Activated T-cell treated with anti-CD3 and anti-CD28 coated beads, Interleukin-2, amount 50 U/mL, for 4 hours (primary cell): ENCODE data around the gene NR1D1. TPM values are rescaled to one million over a fixed set of nuclear protein-coding genes. Genes with fewer than 3 reads are reported as not detected.

ENCODE experiments used
- ATAC-seq, 2 donors: fragments of 200-7000 bp; cut with Tn5 transposase; one replicate each; pipeline ENCODE4 v1.10.0; 2021
- DNase-seq: peaks from one replicate; pipeline ENCODE4 v3.0.0-alpha.2; 2020
- H3K27me3 Mint-ChIP-seq: one replicate; pipeline ENCODE4 v1.8.0; 2021; ENCODE audit warnings: low read depth, mixed read lengths
- H3K36me3 Mint-ChIP-seq: one replicate; pipeline ENCODE4 v1.8.0; 2022; ENCODE audit warnings: mixed read lengths; ENCODE audit not compliant: insufficient read depth
- H3K4me1 Mint-ChIP-seq: one replicate; pipeline ENCODE4 v1.8.0; 2021; ENCODE audit warnings: low read depth, mixed read lengths
- H3K4me3 Mint-ChIP-seq: one replicate; pipeline ENCODE4 v1.8.0; 2021; ENCODE audit warnings: mild to moderate bottlenecking, moderate library complexity, mixed read lengths
- H3K9me3 Mint-ChIP-seq: one replicate; pipeline ENCODE4 v1.8.0; 2021; ENCODE audit warnings: mixed read lengths
- total RNA-seq, 3 donors: library from RNA; stranded (reverse); gene quantifications; one replicate each; pipeline ENCODE4 v1.2.1, GENCODE V29; 2021

Gene NR1D1
- total RNA-seq, 3 donors from 2014 or later: 12.6 to 16.0 (median 13.7) TPM

GRCh38 chr17:40105861-40106759 lies 5.7 kb upstream of the NR1D1 start:
- DNase-seq: no peak
- Mint-ChIP-seq H3K27me3 (no peaks in the 10 kb centered on the region), H3K4me3 (no peak overlapping the region), H3K4me1 (peaks cover 93% of the 10 kb centered on the region), H3K9me3 (no peaks in the 10 kb centered on the region), H3K36me3 (no peaks in the 10 kb centered on the region)
- no peak for ATAC-seq

- no peak for DNase-seq
- Mint-ChIP-seq H3K27me3 (no peaks in the 10 kb centered on the region), H3K36me3 (no peaks in the 10 kb centered on the region), H3K4me3 (peak overlapping the region; percentile 4), H3K4me1 (peaks cover 93% of the 10 kb centered on the region), H3K9me3 (no peaks in the 10 kb centered on the region)
- ATAC-seq: no peak
Observed at GRCh38 chr17:40104594-40105486, 4.5 kb upstream of the NR1D1 start.

GRCh38 chr17:40103688-40104087 lies 3.3 kb upstream of the NR1D1 start:
- no peak for ATAC-seq

GRCh38 chr17:40103071-40103661 lies 2.8 kb upstream of the NR1D1 start:
- H3K36me3 Mint-ChIP-seq: peaks cover 2% of the 10 kb centered on the region
- H3K27me3 Mint-ChIP-seq: no peaks in the 10 kb centered on the region
- H3K4me1 Mint-ChIP-seq: peaks cover 91% of the 10 kb centered on the region
- no peak overlapping the region for H3K4me3 Mint-ChIP-seq
- DNase-seq (no peak), ATAC-seq (no peak)
- no peaks in the 10 kb centered on the region for H3K9me3 Mint-ChIP-seq

More at GRCh38 chr17:40103688-40104087, 3.3 kb upstream of the NR1D1 start:
- DNase-seq: no peak
- peaks cover 1% of the 10 kb centered on the region for H3K36me3 Mint-ChIP-seq
- H3K4me1 Mint-ChIP-seq: peaks cover 91% of the 10 kb centered on the region
- no peaks in the 10 kb centered on the region for H3K9me3 Mint-ChIP-seq
- no peak overlapping the region for H3K4me3 Mint-ChIP-seq
- no peaks in the 10 kb centered on the region for H3K27me3 Mint-ChIP-seq

GRCh38 chr17:40101367-40102210 lies 1.2 kb upstream of the NR1D1 start:
- H3K4me1 Mint-ChIP-seq: peaks cover 91% of the 10 kb centered on the region
- no peak for ATAC-seq
- H3K4me3 Mint-ChIP-seq: peak overlapping the region; percentile 91
- no peaks in the 10 kb centered on the region for H3K27me3 Mint-ChIP-seq
- no peaks in the 10 kb centered on the region for H3K9me3 Mint-ChIP-seq
- DNase-seq: no peak
- peaks cover 10% of the 10 kb centered on the region for H3K36me3 Mint-ChIP-seq

- peak overlapping the region; percentile 91 for H3K4me3 Mint-ChIP-seq
- peaks cover 91% of the 10 kb centered on the region for H3K4me1 Mint-ChIP-seq
- no peaks in the 10 kb centered on the region for H3K27me3 Mint-ChIP-seq
- H3K36me3 Mint-ChIP-seq: peaks cover 17% of the 10 kb centered on the region
- ATAC-seq (peak; percentile 23 to 30), DNase-seq (peak; percentile 87)
- no peaks in the 10 kb centered on the region for H3K9me3 Mint-ChIP-seq
Observed at GRCh38 chr17:40100669-40101366, 429 bp upstream of the NR1D1 start.

GRCh38 chr17:40099619-40100418 lies 570 bp downstream of the NR1D1 start:
- peak overlapping the region; percentile 91 for H3K4me3 Mint-ChIP-seq
- ATAC-seq (no peak), DNase-seq (no peak)
- H3K9me3 Mint-ChIP-seq: no peaks in the 10 kb centered on the region
- no peaks in the 10 kb centered on the region for H3K27me3 Mint-ChIP-seq
- peaks cover 91% of the 10 kb centered on the region for H3K4me1 Mint-ChIP-seq
- peaks cover 22% of the 10 kb centered on the region for H3K36me3 Mint-ChIP-seq

- DNase-seq (peak; percentile 100), ATAC-seq (peak; percentile 66 to 67)
- Mint-ChIP-seq H3K27me3 (no peaks in the 10 kb centered on the region), H3K4me1 (peaks cover 87% of the 10 kb centered on the region), H3K9me3 (no peaks in the 10 kb centered on the region), H3K4me3 (peak overlapping the region; percentile 91), H3K36me3 (peaks cover 26% of the 10 kb centered on the region)
Observed at GRCh38 chr17:40098846-40099618, 1.4 kb downstream of the NR1D1 start.

GRCh38 chr17:40097931-40098845 lies 2.2 kb downstream of the NR1D1 start:
- ATAC-seq (no peak), DNase-seq (no peak)
- peaks cover 85% of the 10 kb centered on the region for H3K4me1 Mint-ChIP-seq
- peaks cover 32% of the 10 kb centered on the region for H3K36me3 Mint-ChIP-seq
- H3K4me3 Mint-ChIP-seq: peak overlapping the region; percentile 91
- no peaks in the 10 kb centered on the region for H3K9me3 Mint-ChIP-seq
- H3K27me3 Mint-ChIP-seq: no peaks in the 10 kb centered on the region

GRCh38 chr17:40097087-40097486 lies 3.3 kb downstream of the NR1D1 start:
- H3K4me1 Mint-ChIP-seq: peaks cover 79% of the 10 kb centered on the region

More at GRCh38 chr17:40097087-40097486, 3.3 kb downstream of the NR1D1 start:
- ATAC-seq (no peak), DNase-seq (no peak)
- Mint-ChIP-seq H3K27me3 (no peaks in the 10 kb centered on the region), H3K4me3 (peak overlapping the region; percentile 77), H3K9me3 (no peaks in the 10 kb centered on the region), H3K36me3 (peaks cover 32% of the 10 kb centered on the region)
